ENCODE results near the gene DNAJC28. TPM values are rescaled to one million over a fixed set of nuclear protein-coding genes. Genes with fewer than 3 reads are reported as not detected.
A peak's percentile ranks its signal among the peaks of the same experiment; 100 is the strongest.

Gene DNAJC28
- total RNA-seq, 4 donors from 2014 or later: 5.6 to 12.3 (median 9.3) TPM

- TF ChIP-seq CTCF (IDR thresholded peaks at IDR 0.05) (no peak), POLR2A (IDR thresholded peaks at IDR 0.05) (no peak)
- no peaks in the 10 kb centered on the region for H3K9me3 ChIP-seq
- 61 to 72% methylated on average over 7 of the region's 7 CpGs for WGBS, 2 donors
- DNase-seq: no peak
- no peaks in the 10 kb centered on the region for H3K36me3 ChIP-seq
- no peak overlapping the region for H3K4me3 ChIP-seq (replicated peaks in 1 of 3)
- no peaks in the 10 kb centered on the region for H3K27me3 ChIP-seq
- intact Hi-C loops (cut with DNase I): no loop called here
- peaks cover 0 to 4% of the 10 kb centered on the region in 2 donors for H3K4me1 ChIP-seq
- no peak overlapping the region for H3K27ac ChIP-seq
These were observed 4.8 kb upstream of the DNAJC28 start for GRCh38 chr21:33496345-33496744.

GRCh38 chr21:33495743-33496142 is 4.2 kb upstream of the DNAJC28 start:
- H3K27me3 ChIP-seq: no peaks in the 10 kb centered on the region
- H3K4me3 ChIP-seq (replicated peaks in 1 of 3): no peak overlapping the region
- H3K4me1 ChIP-seq: peaks cover 4 to 5% of the 10 kb centered on the region in 2 donors
- 56 to 74% methylated on average over 4 of the region's 4 CpGs for WGBS, 2 donors
- no peak for TF ChIP-seq POLR2A (IDR thresholded peaks at IDR 0.05)
- TF ChIP-seq CTCF (IDR thresholded peaks at IDR 0.05): no peak
- no peaks in the 10 kb centered on the region for H3K36me3 ChIP-seq
- no peak for DNase-seq
- intact Hi-C loops (cut with DNase I): no loop called here
- no peak overlapping the region for H3K27ac ChIP-seq
- no peaks in the 10 kb centered on the region for H3K9me3 ChIP-seq

GRCh38 chr21:33493756-33494155 is 2.2 kb upstream of the DNAJC28 start:
- no peaks in the 10 kb centered on the region for H3K27me3 ChIP-seq
- peaks cover 4 to 10% of the 10 kb centered on the region in 2 donors for H3K4me1 ChIP-seq
- no peak overlapping the region for H3K4me3 ChIP-seq (replicated peaks in 1 of 3)
- H3K9me3 ChIP-seq: no peaks in the 10 kb centered on the region
- intact Hi-C loops (cut with DNase I): no loop called here
- TF ChIP-seq POLR2A (IDR thresholded peaks at IDR 0.05) (no peak), CTCF (IDR thresholded peaks at IDR 0.05) (no peak)
- no peak for DNase-seq
- no peak overlapping the region for H3K27ac ChIP-seq
- H3K36me3 ChIP-seq: no peaks in the 10 kb centered on the region
- 53 to 55% methylated on average over 3 of the region's 3 CpGs for WGBS, 2 donors

- peaks cover 4 to 10% of the 10 kb centered on the region in 2 donors for H3K4me1 ChIP-seq
- H3K36me3 ChIP-seq: no peaks in the 10 kb centered on the region
- H3K9me3 ChIP-seq: no peaks in the 10 kb centered on the region
- WGBS, 2 donors: 72 to 73% methylated on average over 2 of the region's 2 CpGs
- intact Hi-C loops (cut with DNase I): no loop called here
- no peak overlapping the region for H3K4me3 ChIP-seq (replicated peaks in 1 of 3)
- H3K27ac ChIP-seq: peak overlapping the region in 1 of 3 donors; percentile 79
- DNase-seq: no peak
- no peaks in the 10 kb centered on the region for H3K27me3 ChIP-seq
- TF ChIP-seq POLR2A (IDR thresholded peaks at IDR 0.05): no peak
- TF ChIP-seq CTCF (IDR thresholded peaks at IDR 0.05): no peak
These were observed 1.1 kb upstream of the DNAJC28 start for GRCh38 chr21:33492571-33492970.

GRCh38 chr21:33490991-33491372 is 534 bp downstream of the DNAJC28 start:
- Histone ChIP-seq H3K9me3 (no peaks in the 10 kb centered on the region), H3K27me3 (no peaks in the 10 kb centered on the region), H3K4me3 (replicated peaks in 1 of 3) (peak overlapping the region; percentile 10 to 75 (median 48)), H3K4me1 (peaks cover 4 to 10% of the 10 kb centered on the region in 2 donors), H3K27ac (peak overlapping the region; percentile 49 to 79 (median 54)), H3K36me3 (no peaks in the 10 kb centered on the region)
- TF ChIP-seq CTCF (IDR thresholded peaks at IDR 0.05): no peak
- no peak for TF ChIP-seq POLR2A (IDR thresholded peaks at IDR 0.05)
- no peak for DNase-seq
- WGBS, 2 donors: 12 to 13% methylated on average over 12 of the region's 12 CpGs
- intact Hi-C loops (cut with DNase I): no loop called here

Measured in thyroid gland (tissue), 4 donors.